GM23338 (cell line): ENCODE measurements around the gene CHN2. TPM values are rescaled to one million over a fixed set of nuclear protein-coding genes. Genes with fewer than 3 reads are reported as not detected.

Experiments used
- ATAC-seq: fragments of 200-7000 bp; cut with Tn5 transposase; 3 replicates; pipeline ENCODE4 v1.9.1; 2020
- DNase-seq: peaks from one replicate; pipeline ENCODE4 v3.0.0-alpha.2; 2015; ENCODE audit warnings: low spot score
- H2AFZ ChIP-seq: fragments of 200-600 bp; sonication (generic); 2 replicates; pipeline ENCODE4 v1.8.0; 2016; ENCODE audit warnings: antibody characterized with exemption, mild to moderate bottlenecking, moderate library complexity
- H3F3A ChIP-seq: fragments of 200-600 bp; sonication (generic); replicated peaks from 2 replicates; pipeline ENCODE4 v1.8.0; 2017; ENCODE audit warnings: antibody characterized with exemption, mixed run types, low read depth
- H3K27ac ChIP-seq: fragments of 200-600 bp; sonication (generic); 2 replicates; pipeline ENCODE4 v1.6.1; 2016; ENCODE audit warnings: low read depth
- H3K27me3 ChIP-seq: fragments of 200-600 bp; sonication (generic); 2 replicates; pipeline ENCODE4 v1.8.0; 2016; ENCODE audit warnings: mild to moderate bottlenecking, mixed run types, moderate library complexity; ENCODE audit not compliant: insufficient read depth
- H3K36me3 ChIP-seq: fragments of 200-600 bp; sonication (generic); 2 replicates; pipeline ENCODE4 v1.8.0; 2016; ENCODE audit warnings: mild to moderate bottlenecking; ENCODE audit not compliant: insufficient read depth
- H3K4me1 ChIP-seq: fragments of 200-600 bp; sonication (generic); 2 replicates; pipeline ENCODE4 v1.8.0; 2016; ENCODE audit warnings: mild to moderate bottlenecking, moderate library complexity; ENCODE audit not compliant: insufficient read depth
- H3K4me2 ChIP-seq: fragments of 200-600 bp; sonication (generic); 2 replicates; pipeline ENCODE4 v1.7.1; 2017; ENCODE audit warnings: mixed run types
- H3K4me3 ChIP-seq: fragments of 200-600 bp; sonication (generic); 2 replicates; pipeline ENCODE4 v1.6.1; 2016; ENCODE audit warnings: mixed run types
- H3K79me2 ChIP-seq: fragments of 200-600 bp; sonication (generic); replicated peaks from 2 replicates; pipeline ENCODE4 v1.8.0; 2017; ENCODE audit warnings: mild to moderate bottlenecking; ENCODE audit not compliant: insufficient read depth
- H3K9me2 ChIP-seq: fragments of 200-600 bp; sonication (generic); 2 replicates; pipeline ENCODE4 v1.8.0; 2017; ENCODE audit not compliant: insufficient read depth
- H4K20me1 ChIP-seq: fragments of 200-600 bp; sonication (generic); replicated peaks from 2 replicates; pipeline ENCODE4 v1.8.0; 2017; ENCODE audit warnings: mild to moderate bottlenecking; ENCODE audit not compliant: insufficient read depth
- H3K27ac Mint-ChIP-seq: 2 replicates; pipeline ENCODE4 v1.8.0; 2020; ENCODE audit warnings: inconsistent platforms, mild to moderate bottlenecking, moderate library complexity, mixed read lengths
- H3K27me3 Mint-ChIP-seq: 3 replicates; pipeline ENCODE4 v1.8.0; 2022; ENCODE audit warnings: low read depth, mild to moderate bottlenecking, moderate library complexity, mixed read lengths, inconsistent platforms; ENCODE audit not compliant: insufficient read depth, poor library complexity
- H3K36me3 Mint-ChIP-seq: 3 replicates; pipeline ENCODE4 v1.8.0; 2021; ENCODE audit warnings: low read depth, mild to moderate bottlenecking, inconsistent platforms, moderate library complexity, mixed read lengths
- H3K4me1 Mint-ChIP-seq: 3 replicates; pipeline ENCODE4 v1.8.0; 2020; ENCODE audit warnings: mild to moderate bottlenecking, inconsistent platforms, mixed read lengths
- H3K4me3 Mint-ChIP-seq: 3 replicates; pipeline ENCODE4 v1.8.0; 2021; ENCODE audit warnings: moderate library complexity, mild to moderate bottlenecking, inconsistent platforms, mixed read lengths
- H3K9me3 Mint-ChIP-seq: 3 replicates; pipeline ENCODE4 v1.8.0; 2020; ENCODE audit warnings: moderate library complexity, mild to moderate bottlenecking, inconsistent platforms, mixed read lengths
- CTCF ChIP-seq, 2 experiments: fragments of 200-600 bp in 1 of 2; sonication (generic) in 1 of 2; conservative IDR thresholded peaks; 2 replicates each; pipeline versions ENCODE4 v1.5.1 to v1.6.1; 2016 to 2017; ENCODE audit warnings: antibody characterized with exemption in 2 of 2, low read depth in 2 of 2, mild to moderate bottlenecking in 2 of 2, moderate library complexity in 1 of 2
- ETS1 ChIP-seq: IDR thresholded peaks from 2 replicates; pipeline ENCODE4 v1.6.1; 2016; ENCODE audit warnings: antibody characterized with exemption
- EZH2 ChIP-seq: fragments of 200-600 bp; sonication (generic); IDR thresholded peaks from one replicate; pipeline ENCODE4 v1.8.0; 2017; ENCODE audit warnings: antibody characterized with exemption, mild to moderate bottlenecking, low read depth; ENCODE audit not compliant: unreplicated experiment
- EZH2phosphoT487 ChIP-seq: fragments of 200-600 bp; sonication (generic); IDR thresholded peaks from one replicate; pipeline ENCODE4 v1.8.1; 2018; ENCODE audit warnings: antibody characterized with exemption; ENCODE audit not compliant: unreplicated experiment
- JUNB ChIP-seq: IDR thresholded peaks from one replicate; pipeline ENCODE4 v1.6.1; 2016; ENCODE audit warnings: antibody characterized with exemption; ENCODE audit not compliant: unreplicated experiment
- NANOG ChIP-seq: IDR thresholded peaks from 2 replicates; pipeline ENCODE4 v1.6.1; 2016; ENCODE audit warnings: antibody characterized with exemption, borderline replicate concordance
- POLR2AphosphoS5 ChIP-seq: IDR thresholded peaks from 2 replicates; pipeline ENCODE4 v1.6.1; 2016; ENCODE audit warnings: antibody characterized with exemption, low read depth
- REST ChIP-seq: IDR thresholded peaks from one replicate; pipeline ENCODE4 v1.6.1; 2018; ENCODE audit warnings: antibody characterized with exemption; ENCODE audit not compliant: unreplicated experiment
- STAT1 ChIP-seq: IDR thresholded peaks from one replicate; pipeline ENCODE4 v1.6.1; 2016; ENCODE audit warnings: antibody characterized with exemption; ENCODE audit not compliant: unreplicated experiment
- ZNF114 ChIP-seq: fragments of 250-450 bp; sonication (Bioruptor Pico); IDR thresholded peaks from 2 replicates; pipeline ENCODE4 v1.5.0; 2020; ENCODE audit warnings: mild to moderate bottlenecking, moderate library complexity
- ZNF331 ChIP-seq: fragments of 250-450 bp; sonication (Bioruptor Pico); IDR thresholded peaks from 2 replicates; pipeline ENCODE4 v1.5.0; 2020; ENCODE audit warnings: low read depth, mild to moderate bottlenecking, moderate library complexity
- polyA plus RNA-seq: library from polyadenylated mRNA; unstranded; fragments of >200 nt; fragmentation: Nextera tagmentation; extraction: Ambion mirVana; gene quantifications from 2 replicates; pipeline ENCODE4 v1.2.1, GENCODE V29; 2016
- total RNA-seq: library from RNA; depleted of rRNA; stranded (reverse); fragments of >200 nt; shearing (Covaris generic); gene quantifications from 2 replicates; pipeline ENCODE4 v1.2.3, GENCODE V29; 2014

Gene CHN2
- total and polyA plus RNA-seq, 2 experiments from 2014 or later = 6.1 to 7.5 TPM

- H3K4me2 ChIP-seq = no peak overlapping the region
- no peaks in the 10 kb centered on the region for H3K36me3 Mint-ChIP-seq
- H3K27ac ChIP-seq = no peak overlapping the region
- no peak overlapping the region for H2AFZ ChIP-seq
- no peaks in the 10 kb centered on the region for H3K27me3 ChIP-seq
- no peaks in the 10 kb centered on the region for H3K36me3 ChIP-seq
- DNase-seq (no peak), ATAC-seq (no peak)
- TF ChIP-seq NANOG (no peak), POLR2AphosphoS5 (no peak), JUNB (no peak), CTCF (conservative IDR thresholded peaks at IDR 0.05; ENCODE audit: low read depth in 2 of 2) (no peak), REST (no peak), EZH2phosphoT487 (no peak), ETS1 (no peak), EZH2 (no peak), ZNF114 (no peak), ZNF331 (CRISPR knock-in tag) (no peak), STAT1 (no peak)
- H3K27ac Mint-ChIP-seq = no peak overlapping the region
- peaks cover 9% of the 10 kb centered on the region; the same call in 2 of the 3 replicates for H3K4me1 Mint-ChIP-seq
- H3K27me3 Mint-ChIP-seq = no peaks in the 10 kb centered on the region
- no peaks in the 10 kb centered on the region for H3K9me3 Mint-ChIP-seq
- H3F3A ChIP-seq = no peaks in the 10 kb centered on the region
- no peaks in the 10 kb centered on the region for H3K79me2 ChIP-seq
- no peak overlapping the region for H3K4me3 ChIP-seq
- H3K9me2 ChIP-seq = no peaks in the 10 kb centered on the region
- no peaks in the 10 kb centered on the region for H4K20me1 ChIP-seq
- H3K4me3 Mint-ChIP-seq = no peak overlapping the region
- H3K4me1 ChIP-seq = no peaks in the 10 kb centered on the region
Measured at GRCh38 chr7:29429401-29429800, 234.8 kb downstream of the CHN2 start.
